HG03108 (cell line): ENCODE data around the gene GFER.
"Not testable (repeated sequence)": the region's sequence is repeated elsewhere in the genome, so short reads cannot be mapped to it uniquely, and the experiment has no call there.

Source experiments
- ATAC-seq: cut with Tn5 transposase; IDR thresholded peaks from one replicate; pipeline ENCODE4 v1.9.1; 2021; ENCODE audit warnings: moderate library complexity; ENCODE audit not compliant: unreplicated experiment

The GFER gene

DNA sequence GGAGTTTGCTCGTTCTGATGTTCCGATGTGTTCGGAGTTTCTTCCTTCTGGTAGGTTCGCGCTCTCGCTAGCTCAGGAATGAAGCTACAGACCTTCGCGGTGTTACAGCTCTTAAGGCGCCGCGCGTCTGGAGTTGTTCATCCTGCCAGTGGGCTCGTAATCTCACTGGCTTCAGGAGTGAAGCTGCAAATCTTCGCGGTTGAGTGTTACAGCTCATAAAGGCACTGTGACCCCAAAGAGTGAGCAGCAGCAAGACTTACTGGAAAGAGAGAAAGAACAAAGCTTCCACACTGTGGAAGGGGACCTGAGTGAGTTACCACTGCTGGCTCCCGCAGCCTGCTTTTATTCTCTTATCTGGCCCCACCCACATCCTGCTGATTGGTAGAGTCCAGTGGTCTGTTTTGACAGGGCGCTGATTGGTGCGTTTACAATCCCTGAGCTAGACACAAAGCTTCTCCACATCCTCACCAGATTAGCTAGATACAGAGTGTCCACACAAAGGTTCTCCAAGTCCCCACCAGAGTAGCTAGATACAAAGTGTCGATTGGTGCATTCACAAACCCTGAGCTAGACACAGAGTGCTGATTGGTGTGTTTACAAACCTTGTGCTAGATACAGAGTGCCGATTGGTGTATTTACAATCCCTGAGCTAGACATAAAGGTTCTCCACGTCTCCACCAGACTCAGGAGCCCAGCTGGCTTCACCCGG lies 26.4 kb upstream of the GFER start:
- not testable (repeated sequence) for ATAC-seq

GRCh38 chr16:1958143-1958491 lies 25.9 kb upstream of the GFER start:
- not testable (repeated sequence) for ATAC-seq

- no peak for ATAC-seq
Measured at GRCh38 chr16:1958715-1959268, 25.2 kb upstream of the GFER start.

DNA sequence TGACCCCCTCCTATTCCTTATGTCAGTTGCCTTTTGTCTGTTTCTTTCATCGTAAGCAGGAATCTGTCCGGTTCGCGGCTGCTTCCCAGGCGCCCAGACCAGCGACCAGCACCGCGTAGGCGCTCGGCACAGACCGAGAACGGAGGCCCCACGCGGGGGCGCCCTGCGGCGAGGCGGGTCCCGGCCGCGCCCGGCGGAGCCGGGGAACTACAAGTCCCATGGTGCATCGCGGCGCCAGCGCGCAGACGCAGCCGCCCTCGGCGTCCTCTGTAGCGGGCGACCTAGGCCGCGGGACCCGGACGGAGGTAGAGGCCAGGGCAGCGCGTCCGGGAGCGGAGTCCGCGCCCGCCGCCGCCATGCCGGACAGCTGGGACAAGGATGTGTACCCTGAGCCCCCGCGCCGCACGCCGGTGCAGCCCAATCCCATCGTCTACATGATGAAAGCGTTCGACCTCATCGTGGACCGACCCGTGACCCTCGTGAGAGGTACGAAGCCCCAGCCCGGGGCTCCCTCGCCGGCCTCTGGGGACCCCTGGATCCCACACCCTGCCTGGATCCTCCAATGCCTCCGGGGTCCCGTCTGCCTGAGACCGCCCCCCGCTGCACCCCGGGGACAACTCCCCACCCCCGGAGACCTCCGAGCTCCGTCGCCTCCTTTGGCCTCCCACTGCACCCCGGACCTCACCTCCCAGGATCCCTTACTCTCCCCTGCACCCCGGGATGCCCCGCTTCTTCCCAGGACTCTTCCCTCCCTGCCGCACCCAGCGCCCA lies 24.5 kb upstream of the GFER start, which contains the start of gene NDUFB10:
Gene NDUFB10, plus strand, starts transcription at position 270 of the 771 bp plus-strand sequence. Its CDS starts 87 bp downstream, at position 357.
- ATAC-seq, result peak; percentile 81

DNA sequence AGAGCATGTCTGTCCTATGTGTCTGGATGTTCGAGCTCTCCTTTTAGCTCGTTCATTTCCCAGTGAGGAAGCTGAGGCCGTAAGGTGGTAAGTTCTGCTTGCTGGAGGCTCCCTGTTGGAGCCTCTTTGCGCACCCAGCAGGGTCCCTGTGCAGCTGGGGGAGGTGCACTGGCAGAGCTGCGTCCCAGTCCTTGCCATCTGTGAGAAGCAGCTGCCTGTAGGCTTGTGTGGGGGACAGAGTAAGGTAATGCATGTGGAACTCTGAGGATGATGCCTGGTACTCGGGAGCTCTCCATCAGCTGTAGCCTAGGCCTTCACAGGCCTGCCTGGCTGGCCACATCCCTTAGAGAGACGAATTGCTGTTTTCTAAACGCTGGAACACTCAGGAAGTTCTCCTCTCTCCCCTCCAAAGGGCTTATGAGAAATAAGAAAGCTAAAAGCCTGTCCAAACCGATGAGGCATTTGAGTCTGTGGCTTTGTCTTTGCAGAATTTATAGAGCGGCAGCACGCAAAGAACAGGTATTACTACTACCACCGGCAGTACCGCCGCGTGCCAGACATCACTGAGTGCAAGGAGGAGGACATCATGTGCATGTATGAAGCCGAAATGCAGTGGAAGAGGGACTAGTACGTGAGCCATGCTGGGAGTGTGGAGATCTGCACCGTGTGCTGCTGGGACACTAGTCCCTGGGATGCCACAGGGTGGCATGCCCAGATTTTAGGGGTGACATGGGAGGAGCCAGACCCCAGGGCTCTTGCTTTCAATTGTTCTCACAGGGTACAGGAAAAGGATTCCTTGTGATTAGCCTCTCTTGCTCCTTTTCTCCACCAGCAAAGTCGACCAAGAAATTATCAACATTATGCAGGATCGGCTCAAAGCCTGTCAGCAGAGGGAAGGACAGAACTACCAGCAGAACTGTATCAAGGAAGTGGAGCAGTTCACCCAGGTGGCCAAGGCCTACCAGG lies 23.0 kb upstream of the GFER start:
- no peak for ATAC-seq

DNA sequence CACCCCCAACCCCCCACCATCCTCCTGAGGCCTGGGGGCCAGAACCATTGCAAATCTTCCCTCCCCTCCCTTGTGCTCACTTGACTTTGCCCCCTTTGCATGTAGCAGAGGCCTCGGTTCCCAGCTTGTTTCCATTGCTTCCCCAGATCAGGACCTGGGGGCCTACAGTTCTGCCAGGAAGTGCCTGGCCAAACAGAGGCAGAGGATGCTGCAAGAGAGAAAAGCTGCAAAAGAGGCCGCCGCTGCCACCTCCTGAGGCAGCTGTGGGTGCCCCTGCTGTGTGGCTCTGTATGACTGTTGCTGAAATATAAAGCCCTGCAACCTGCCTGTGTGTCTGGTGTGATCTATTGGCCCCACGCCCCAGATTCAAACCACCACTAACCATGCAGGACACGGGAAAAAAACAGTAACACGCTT lies 22.3 kb upstream of the GFER start:
- no peak for ATAC-seq

DNA sequence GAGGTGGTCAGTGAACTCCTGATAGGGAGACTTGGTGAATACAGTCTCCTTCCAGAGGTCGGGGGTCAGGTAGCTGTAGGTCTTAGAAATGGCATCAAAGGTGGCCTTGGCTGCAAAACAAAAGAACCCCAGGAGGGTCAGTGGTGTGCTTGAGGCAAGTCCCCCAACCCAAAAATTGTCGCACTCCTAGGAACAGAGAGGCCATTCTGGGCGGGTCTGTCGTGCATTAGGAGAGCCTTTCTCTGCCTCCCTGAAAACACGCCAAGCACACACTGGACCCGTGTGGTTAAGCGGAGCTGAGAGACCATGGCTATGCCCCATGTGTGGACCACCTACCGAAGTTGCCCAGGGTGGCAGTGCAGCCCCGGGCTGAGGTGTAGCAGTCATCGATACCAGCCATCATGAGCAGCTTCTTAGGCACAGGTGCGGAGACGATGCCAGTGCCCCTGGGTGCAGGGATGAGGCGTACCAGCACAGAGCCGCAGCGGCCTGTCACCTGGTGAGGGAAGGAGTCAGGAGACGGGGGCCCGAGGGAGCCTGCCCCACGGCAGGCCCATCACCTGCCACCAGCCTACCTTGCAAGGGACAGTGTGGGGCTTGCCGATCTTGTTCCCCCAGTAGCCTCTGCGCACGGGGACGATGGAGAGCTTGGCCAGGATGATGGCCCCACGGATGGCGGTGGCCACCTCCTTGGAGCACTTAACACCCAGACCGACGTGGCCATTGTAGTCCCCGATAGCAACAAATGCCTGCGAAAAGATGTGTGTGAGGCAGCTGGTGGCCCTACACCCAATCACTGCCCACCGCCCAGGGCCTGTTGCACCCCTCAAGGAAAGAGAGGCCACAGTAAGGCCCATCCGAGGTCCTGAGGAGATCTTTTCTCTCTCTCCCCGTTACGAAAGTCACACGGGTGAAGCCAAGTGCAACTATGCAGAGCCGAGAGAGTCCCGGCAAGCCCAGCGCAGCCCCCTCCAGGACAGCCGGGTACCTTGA lies 21.5 kb upstream of the GFER start:
- ATAC-seq, result not testable (repeated sequence)

DNA sequence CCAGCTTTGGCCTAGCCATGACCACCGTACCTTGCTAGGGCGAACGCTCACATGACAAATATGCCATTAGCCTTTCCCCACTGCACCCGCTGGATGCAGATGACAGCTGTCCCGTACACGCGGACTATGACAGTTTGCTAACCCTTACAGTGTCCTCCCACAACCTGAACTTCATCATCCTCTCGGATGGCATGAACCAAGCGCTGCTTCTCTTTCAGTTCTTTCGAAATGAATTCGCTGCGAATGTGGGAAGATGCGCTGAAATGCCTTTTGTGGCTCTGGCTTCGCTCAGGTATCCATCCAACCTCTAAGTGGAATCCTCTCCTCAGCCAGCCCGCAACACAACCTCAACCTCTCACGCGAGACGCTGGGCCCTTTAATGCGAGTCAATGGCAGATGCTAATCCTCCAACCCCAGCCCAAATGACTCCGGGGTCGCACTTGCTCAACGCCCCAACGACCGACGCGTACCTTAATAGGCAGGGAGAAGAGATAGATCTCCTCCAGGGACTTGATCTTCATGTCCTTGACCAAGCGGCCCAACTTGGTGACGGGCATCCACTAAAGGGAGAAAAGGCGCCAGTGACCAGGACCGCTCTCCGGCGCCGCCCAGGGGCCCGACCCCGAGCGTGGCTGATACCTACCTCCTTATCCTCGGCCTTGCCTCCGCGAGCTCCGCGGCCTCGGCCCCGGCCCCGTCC lies 20.0 kb upstream of the GFER start:
- ATAC-seq, result no peak

DNA sequence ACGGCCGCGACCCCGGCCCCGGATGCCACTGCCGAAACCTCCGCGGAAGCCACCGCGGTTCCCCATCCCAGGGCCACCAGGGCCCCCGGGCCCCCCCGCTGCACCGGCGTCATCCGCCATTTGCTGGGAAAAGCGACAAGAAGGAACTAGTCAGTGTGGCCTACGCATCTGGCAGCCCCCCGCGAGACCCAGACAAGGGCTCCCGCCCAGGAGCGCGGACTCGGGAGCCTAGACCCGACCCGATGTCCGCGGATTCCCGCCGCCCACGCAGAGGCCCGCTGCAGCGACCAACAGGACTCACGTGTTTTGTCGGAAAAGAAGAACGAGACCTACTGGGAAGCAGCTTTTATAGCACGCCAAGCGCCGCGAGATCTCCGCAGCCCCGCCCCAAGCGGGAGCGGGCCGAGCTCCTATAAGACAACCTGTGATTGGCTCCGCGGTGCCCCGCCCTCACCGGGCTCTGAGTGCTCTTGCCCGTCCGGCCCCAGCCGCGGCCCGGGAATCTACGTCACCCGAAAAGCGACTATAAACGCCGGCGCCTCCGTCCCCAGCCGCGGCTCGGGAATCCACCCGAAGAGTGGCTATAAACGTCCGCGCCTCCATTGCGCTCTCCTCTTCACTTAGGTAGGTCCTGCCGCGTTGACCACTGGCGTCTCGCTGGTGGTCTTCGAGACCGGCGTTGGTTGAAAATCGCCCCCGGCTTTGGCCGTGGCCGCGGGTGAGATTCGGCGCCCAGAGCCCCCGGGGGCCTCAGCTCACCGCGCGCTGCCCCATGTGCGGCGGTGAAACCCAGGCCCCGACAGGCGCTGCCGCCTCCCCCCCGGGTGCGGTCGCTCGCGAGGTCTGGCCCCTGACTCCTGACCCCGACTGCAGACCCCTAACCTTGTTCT lies 19.2 kb upstream of the GFER start, which contains the start of gene RPS2:
Gene RPS2, minus strand, starts transcription at position 321 of the 890 bp plus-strand sequence. Its CDS starts 201 bp downstream, at position 120.
- ATAC-seq, result peak; percentile 85

DNA sequence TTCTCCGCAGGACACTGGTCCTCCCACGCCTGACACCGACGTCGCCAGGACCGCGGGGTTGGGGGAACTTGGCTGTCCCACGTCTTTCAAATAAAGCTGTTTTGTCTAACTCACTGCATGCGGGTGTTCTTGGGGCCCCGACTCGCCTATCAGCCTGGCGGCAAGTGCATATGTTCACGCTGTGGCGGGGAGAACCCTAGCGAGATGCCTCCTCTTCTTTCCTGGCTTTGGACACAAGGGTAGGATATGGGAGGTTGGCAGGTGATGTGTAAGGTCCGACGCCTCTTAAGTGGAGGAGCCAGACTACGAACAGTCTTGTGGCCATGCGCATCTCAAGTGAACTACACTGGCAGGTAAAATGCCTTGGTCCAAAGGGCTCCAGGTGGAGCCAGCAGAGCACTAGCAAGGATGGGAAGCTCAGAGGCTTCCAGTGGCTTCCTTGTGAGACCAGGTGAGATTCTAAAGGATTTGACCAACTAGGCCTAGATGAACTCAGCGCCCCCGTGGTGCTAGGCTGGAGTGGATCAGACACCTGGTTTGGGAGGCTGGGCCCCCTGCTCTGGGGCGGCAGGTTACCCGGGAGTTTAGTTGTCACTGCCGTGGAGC lies 18.5 kb upstream of the GFER start:
- no peak for ATAC-seq

DNA sequence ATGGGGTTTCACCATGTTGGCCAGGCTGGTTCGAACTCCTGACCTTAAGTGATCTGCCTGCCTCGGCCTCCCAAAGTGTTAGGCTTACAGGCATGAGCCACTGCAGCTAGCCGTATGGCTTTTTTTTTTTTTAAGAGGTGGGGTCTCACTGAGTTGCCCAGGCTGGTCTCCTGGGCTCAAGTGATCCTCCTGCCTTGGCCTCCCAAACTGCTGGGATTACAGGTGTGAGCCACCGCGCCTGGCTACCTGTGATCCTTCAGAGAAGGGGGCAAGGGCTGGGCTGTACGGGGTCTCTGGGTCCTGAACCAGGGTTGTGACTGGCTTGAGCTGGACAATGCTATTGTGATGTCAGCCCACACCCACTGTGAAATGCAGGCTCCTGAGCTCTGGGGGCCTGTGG lies 17.5 kb upstream of the GFER start, which contains the start of gene RNF151:
Gene RNF151, plus strand, starts transcription at position 397 of the 400 bp plus-strand sequence. CDS start 26 bp downstream, outside the sequence.
- no peak for ATAC-seq

GRCh38 chr16:1968146-1968953 lies 15.6 kb upstream of the GFER start:
- no peak for ATAC-seq

GRCh38 chr16:1971796-1972489 lies 12.1 kb upstream of the GFER start, which contains the start of gene TBL3:
TSS of gene TBL3 (plus strand) at chr16:1972053. CDS start at chr16:1972165, 112 bp downstream.
- ATAC-seq, result peak; percentile 76

DNA sequence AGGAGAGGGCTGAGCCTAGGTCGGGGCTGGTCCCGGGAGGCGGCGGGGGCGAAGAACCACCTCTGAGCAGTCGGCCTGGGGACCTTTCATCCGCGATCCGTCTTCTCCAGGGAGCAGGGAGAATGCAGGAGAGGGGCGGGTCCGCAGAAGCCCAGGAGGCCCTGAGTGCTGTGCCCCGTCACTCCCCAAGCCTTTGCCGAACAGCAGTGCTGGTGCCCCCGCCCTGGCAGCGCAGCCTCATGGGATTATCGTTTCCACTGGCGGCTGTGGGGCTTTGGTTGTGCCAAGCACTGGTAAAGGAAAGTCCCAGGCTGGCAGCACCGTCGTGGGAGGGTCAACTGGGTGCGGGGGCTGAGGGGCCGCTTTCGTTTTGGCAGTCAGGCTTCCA lies 11.5 kb upstream of the GFER start:
- no peak for ATAC-seq

DNA sequence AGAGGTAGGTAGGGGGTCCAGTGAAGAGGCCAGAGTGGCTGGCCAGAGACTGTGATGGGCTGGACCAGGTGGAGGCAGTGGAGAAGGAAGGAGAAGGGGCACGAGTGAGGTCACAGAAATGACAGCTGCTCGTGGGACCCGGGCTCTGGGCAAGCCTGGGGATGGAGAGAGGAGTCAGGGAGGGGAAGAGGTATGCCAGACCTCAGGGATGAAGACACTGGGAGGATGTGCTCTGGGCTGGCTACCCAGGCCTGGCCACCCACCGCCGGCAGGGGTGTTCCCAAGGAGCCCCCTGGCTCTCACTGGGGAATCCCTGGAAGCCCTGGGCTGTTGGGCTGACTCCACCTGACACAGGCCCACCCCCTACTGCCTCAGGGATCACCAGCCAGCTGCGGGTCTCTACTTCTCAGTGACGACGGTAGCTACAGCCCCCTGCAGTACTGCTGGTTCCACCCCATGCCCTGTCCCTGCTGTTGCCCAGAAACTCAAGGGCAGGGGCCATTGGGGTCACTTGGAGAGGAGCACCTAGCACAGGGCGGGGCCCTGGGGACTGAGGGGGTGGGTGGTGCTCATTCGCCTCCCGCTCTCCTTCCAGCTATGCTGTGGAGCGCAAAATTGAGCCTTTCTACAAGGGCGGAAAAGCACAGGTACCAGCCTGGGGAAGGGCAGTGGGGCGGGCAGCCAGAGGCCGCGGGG lies 10.4 kb upstream of the GFER start:
- ATAC-seq, result no peak
